BE2C (cell line): ENCODE results near the gene PTCD2.

Experiments
- DNase-seq: peaks from one replicate; pipeline ENCODE4 v3.0.0-alpha.2; 2020
- H3K27me3 ChIP-seq: fragments of 250-450 bp; sonication (Bioruptor Pico); 2 replicates; pipeline ENCODE4 v1.5.1; 2020; ENCODE audit warnings: mild to moderate bottlenecking
- H3K36me3 ChIP-seq: fragments of 250-450 bp; sonication (Bioruptor Pico); 2 replicates; pipeline ENCODE4 v1.5.1; 2020; ENCODE audit warnings: mild to moderate bottlenecking
- H3K4me1 ChIP-seq: fragments of 250-450 bp; sonication (Bioruptor Pico); 2 replicates; pipeline ENCODE4 v1.5.1; 2020
- H3K4me3 ChIP-seq: 2 replicates; pipeline ENCODE4 v1.5.1; 2011; ENCODE audit warnings: low read depth, low read length
- H3K9me3 ChIP-seq: fragments of 250-450 bp; sonication (Bioruptor Pico); 2 replicates; pipeline ENCODE4 v1.5.1; 2020
- TF ChIP-seq, protein P1 (sequence below): IDR thresholded peaks from 2 replicates; pipeline ENCODE4 v1.5.1; 2012; ENCODE audit warnings: mild to moderate bottlenecking, low read depth, low read length

PTCD2 gene

GRCh38 chr5:72280581-72281069 lies 39.5 kb upstream of the PTCD2 start:
- H3K27me3 ChIP-seq: no peaks in the 10 kb centered on the region
- no peak overlapping the region for H3K4me3 ChIP-seq
- H3K9me3 ChIP-seq: no peaks in the 10 kb centered on the region
- TF ChIP-seq, protein P1, sequence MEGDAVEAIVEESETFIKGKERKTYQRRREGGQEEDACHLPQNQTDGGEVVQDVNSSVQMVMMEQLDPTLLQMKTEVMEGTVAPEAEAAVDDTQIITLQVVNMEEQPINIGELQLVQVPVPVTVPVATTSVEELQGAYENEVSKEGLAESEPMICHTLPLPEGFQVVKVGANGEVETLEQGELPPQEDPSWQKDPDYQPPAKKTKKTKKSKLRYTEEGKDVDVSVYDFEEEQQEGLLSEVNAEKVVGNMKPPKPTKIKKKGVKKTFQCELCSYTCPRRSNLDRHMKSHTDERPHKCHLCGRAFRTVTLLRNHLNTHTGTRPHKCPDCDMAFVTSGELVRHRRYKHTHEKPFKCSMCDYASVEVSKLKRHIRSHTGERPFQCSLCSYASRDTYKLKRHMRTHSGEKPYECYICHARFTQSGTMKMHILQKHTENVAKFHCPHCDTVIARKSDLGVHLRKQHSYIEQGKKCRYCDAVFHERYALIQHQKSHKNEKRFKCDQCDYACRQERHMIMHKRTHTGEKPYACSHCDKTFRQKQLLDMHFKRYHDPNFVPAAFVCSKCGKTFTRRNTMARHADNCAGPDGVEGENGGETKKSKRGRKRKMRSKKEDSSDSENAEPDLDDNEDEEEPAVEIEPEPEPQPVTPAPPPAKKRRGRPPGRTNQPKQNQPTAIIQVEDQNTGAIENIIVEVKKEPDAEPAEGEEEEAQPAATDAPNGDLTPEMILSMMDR: peak; percentile 81
- peaks cover 3% of the 10 kb centered on the region; the same call in 1 of the 2 replicates for H3K36me3 ChIP-seq
- peak; percentile 40 for DNase-seq
- peaks cover 15% of the 10 kb centered on the region for H3K4me1 ChIP-seq

GRCh38 chr5:72281430-72281763 lies 38.8 kb upstream of the PTCD2 start:
- peaks cover 3% of the 10 kb centered on the region; the same call in 1 of the 2 replicates for H3K36me3 ChIP-seq

GRCh38 chr5:72281764-72282499 lies 38.2 kb upstream of the PTCD2 start:
- Histone ChIP-seq H3K27me3 (no peaks in the 10 kb centered on the region), H3K36me3 (peaks cover 5% of the 10 kb centered on the region), H3K4me3 (no peak overlapping the region), H3K9me3 (no peaks in the 10 kb centered on the region), H3K4me1 (peaks cover 15% of the 10 kb centered on the region)
- DNase-seq: no peak
- TF ChIP-seq, protein P1: no peak

More at GRCh38 chr5:72281430-72281763, 38.8 kb upstream of the PTCD2 start:
- Histone ChIP-seq H3K27me3 (no peaks in the 10 kb centered on the region), H3K4me3 (no peak overlapping the region), H3K9me3 (no peaks in the 10 kb centered on the region), H3K4me1 (peaks cover 15% of the 10 kb centered on the region)
- DNase-seq: no peak
- TF ChIP-seq, protein P1: no peak

- H3K4me1 ChIP-seq: peaks cover 15% of the 10 kb centered on the region
- H3K36me3 ChIP-seq: peaks cover 11% of the 10 kb centered on the region
- H3K4me3 ChIP-seq: no peak overlapping the region
Measured at GRCh38 chr5:72282878-72283277, 37.3 kb upstream of the PTCD2 start.

DNA sequence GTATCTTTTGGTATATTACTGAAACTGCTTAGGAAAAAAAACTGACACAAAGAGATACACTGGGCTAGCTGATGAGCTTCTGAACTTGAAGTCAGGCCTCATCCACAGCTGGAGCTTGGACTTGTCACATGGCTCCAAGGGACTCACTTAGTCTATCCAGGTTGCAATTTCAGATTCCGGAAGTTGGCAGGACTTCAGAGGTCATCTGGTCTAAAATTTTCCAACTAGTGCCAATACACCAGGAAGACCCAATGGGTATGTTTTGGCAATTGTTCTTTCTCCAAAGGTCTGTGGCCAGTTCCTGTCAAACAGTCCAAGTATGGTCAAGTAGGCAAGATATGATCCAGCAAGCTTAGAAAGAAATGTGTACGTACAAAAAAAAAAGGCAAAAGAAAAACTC lies 36.8 kb upstream of the PTCD2 start:
- TF ChIP-seq, protein P1: no peak
- Histone ChIP-seq H3K9me3 (no peaks in the 10 kb centered on the region), H3K27me3 (no peaks in the 10 kb centered on the region), H3K36me3 (peaks cover 11% of the 10 kb centered on the region), H3K4me1 (peaks cover 15% of the 10 kb centered on the region), H3K4me3 (no peak overlapping the region)
- DNase-seq: no peak

More at GRCh38 chr5:72282878-72283277, 37.3 kb upstream of the PTCD2 start:
- TF ChIP-seq, protein P1: no peak
- Histone ChIP-seq H3K27me3 (no peaks in the 10 kb centered on the region), H3K9me3 (no peaks in the 10 kb centered on the region)
- no peak for DNase-seq
